C4-2B (cell line): ENCODE measurements around the gene TULP3.

Source experiments
- CTCF ChIP-seq: fragments of 450-650 bp; conservative IDR thresholded peaks from 2 replicates; pipeline ENCODE4 v1.5.1; 2017; ENCODE audit warnings: mild to moderate bottlenecking
- ZFX ChIP-seq: fragments of 450-650 bp; IDR thresholded peaks from 2 replicates; pipeline ENCODE4 v1.6.1; 2017

GRCh38 chr12:2967651-2968050 lies 77.0 kb downstream of the TULP3 start:
- TF ChIP-seq CTCF (no peak), ZFX (no peak)
